ENCODE results near the gene RAD21L1.

RAD21L1 gene

GRCh38 chr20:1296922-1297321 is 71.1 kb downstream of the RAD21L1 start:
- no peak for DNase-seq

DNA sequence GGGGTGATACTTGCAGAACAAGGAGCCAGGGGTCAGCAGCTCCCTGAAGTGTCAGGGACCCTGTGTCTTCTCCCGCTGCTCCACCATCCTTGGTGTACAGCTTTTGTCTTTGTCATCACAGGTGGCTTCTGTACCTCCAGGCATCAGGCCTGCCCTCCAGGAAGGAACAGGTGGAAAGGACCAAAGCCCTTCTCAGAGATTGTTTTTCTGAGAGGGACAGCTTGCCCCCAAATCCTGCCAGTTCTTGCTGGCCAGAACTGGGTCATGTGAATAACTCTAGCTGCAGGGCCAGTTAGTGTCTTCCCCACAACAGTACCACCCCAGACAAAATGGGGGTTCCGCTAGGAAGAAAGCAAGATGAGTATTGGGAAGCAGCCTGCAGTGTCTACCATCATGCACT is 71.6 kb downstream of the RAD21L1 start:
- DNase-seq, result no peak

GRCh38 chr20:1298166-1298565 is 72.3 kb downstream of the RAD21L1 start:
- DNase-seq, result no peak

GRCh38 chr20:1298888-1299511 is 73.2 kb downstream of the RAD21L1 start:
- DNase-seq, result no peak

DNA sequence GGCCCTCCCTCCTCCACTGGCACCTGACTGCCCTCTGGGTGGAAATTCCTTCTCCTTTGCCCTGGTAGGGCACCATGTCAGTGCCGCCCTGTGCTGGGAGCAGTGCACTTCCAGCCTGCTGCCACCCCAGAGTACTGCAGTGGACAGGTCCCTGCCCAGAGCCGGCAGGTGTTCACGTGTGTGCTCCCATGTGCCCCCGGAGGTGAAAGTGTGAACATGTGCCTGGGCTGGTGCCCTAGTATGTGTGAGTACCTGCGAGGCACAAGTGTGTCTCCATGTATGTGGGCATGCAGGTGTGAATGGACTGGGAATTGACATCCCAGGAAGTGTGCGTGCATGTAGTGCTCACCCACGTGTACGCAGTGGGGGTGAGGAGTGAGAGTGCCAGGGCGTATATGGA is 73.7 kb downstream of the RAD21L1 start:
- peak; percentile 28 for DNase-seq

DNA sequence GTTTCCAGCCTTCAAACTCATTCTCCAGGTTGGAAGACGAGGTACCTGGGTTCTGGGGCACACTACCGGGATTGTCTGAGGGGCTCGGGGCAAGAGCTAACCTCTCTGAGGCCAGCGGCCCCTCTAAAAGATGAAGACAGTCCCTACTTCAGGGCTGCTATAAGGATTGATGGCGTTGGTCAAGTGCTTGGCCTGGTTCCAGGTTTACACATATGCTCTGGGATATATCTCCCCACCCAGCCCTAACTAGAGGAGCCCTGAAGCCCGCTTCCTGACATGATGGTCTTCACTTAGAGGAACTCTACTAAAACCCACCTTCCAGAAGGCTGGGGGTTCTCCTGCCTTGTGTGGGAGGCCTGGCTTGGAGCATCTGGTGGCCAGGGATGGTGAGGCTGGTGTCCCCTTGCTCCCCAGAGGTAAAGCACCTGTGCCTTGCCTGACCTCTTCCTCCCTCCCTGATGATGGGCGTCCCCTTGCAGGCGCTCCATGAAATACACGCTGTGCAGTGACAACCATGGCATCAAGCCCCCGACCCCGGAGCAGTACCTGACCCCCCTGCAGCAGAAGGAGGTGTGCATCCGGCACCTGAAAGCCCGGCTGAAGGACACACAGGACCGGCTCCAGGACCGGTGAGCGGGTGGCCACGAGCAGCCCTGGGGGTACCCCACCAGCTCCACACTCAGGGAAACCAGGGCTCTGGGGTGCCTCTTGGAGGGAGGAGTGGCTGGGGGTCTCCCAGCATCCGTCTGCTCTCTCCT is 74.4 kb downstream of the RAD21L1 start:
- no peak for DNase-seq

DNA sequence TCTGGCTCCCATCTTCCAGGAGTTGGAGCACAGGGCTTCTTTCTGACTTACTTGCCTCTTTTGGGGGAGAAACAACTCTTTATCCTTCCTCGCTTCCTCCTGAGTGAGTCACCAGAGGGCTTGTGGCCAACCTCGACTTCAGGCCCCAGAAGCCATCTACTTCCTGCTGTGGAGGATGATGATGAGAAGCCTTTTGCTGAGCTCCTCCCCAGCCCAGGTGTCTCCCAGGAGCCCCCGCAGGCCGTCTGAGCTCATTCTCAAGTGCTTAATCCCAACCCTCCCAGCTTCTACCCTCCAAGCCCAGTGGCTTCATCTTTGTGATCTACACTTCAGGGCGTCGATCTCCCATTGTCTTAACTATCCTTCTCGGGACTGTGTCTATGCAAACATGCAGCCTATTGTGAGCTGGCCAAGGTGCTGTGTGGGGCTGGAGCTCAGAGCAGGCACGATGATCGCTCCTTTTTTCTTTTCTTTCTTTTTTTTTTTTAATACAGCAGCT is 75.2 kb downstream of the RAD21L1 start:
- peak; percentile 49 for DNase-seq

GRCh38 chr20:1302685-1303541 is 77.1 kb downstream of the RAD21L1 start:
- no peak for DNase-seq

DNA sequence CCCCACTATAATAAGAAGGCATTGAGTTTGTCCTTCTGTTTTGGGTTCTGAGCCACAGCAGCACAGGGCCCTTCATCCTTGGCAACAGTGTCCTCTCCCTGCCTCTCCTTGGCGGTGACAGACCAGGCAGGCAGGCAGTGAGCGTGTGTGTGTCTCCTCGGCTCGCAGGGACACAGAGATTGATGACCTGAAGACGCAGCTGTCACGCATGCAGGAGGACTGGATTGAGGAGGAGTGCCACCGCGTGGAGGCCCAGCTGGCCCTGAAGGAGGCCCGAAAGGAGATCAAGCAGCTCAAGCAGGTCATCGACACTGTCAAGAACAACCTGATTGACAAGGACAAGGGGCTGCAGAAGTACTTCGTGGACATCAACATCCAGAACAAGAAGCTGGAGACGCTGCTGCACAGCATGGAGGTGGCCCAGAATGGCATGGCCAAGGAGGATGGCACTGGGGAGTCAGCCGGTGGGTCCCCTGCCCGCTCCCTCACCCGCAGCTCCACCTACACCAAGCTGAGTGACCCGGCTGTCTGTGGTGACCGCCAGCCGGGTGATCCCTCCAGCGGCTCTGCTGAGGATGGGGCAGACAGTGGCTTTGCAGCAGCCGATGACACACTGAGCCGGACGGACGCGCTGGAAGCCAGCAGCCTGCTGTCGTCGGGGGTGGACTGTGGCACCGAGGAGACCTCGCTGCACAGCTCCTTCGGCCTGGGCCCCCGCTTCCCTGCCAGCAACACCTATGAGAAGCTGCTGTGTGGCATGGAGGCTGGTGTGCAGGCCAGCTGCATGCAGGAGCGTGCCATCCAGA is 79.1 kb downstream of the RAD21L1 start:
- DNase-seq, result no peak
